DND-41 (cell line): ENCODE measurements around the gene TNNT2.

ENCODE experiments used
- ATAC-seq: fragments of 200-7000 bp; cut with Tn5 transposase; 3 replicates; pipeline ENCODE4 v1.9.1; 2021; ENCODE audit warnings: low read depth; ENCODE audit not compliant: insufficient read depth
- DNase-seq: peaks from one replicate; pipeline ENCODE4 v3.0.0-alpha.2; 2020
- H2AFZ ChIP-seq: 2 replicates; pipeline ENCODE4 v1.6.0; 2012; ENCODE audit warnings: low read depth, low read length
- H3K27ac ChIP-seq: 2 replicates; pipeline ENCODE4 v1.5.1; 2012; ENCODE audit warnings: low read length, inconsistent platforms
- H3K27me3 ChIP-seq: fragments of 200-600 bp; sonication (generic); 2 replicates; pipeline ENCODE4 v1.6.0; 2012; ENCODE audit warnings: low read length, mild to moderate bottlenecking, inconsistent platforms; ENCODE audit not compliant: insufficient read depth, poor library complexity
- H3K36me3 ChIP-seq: 2 replicates; pipeline ENCODE4 v1.5.1; 2012; ENCODE audit warnings: low read length, inconsistent platforms; ENCODE audit not compliant: insufficient read depth
- H3K4me1 ChIP-seq: 2 replicates; pipeline ENCODE4 v1.5.1; 2012; ENCODE audit warnings: mild to moderate bottlenecking, low read length; ENCODE audit not compliant: insufficient read depth
- H3K4me2 ChIP-seq: 2 replicates; pipeline ENCODE4 v1.6.0; 2012; ENCODE audit warnings: mild to moderate bottlenecking, moderate library complexity, low read length, inconsistent platforms; ENCODE audit not compliant: insufficient read depth
- H3K4me3 ChIP-seq, 2 experiments: fragments of 200-600 bp in 1 of 2; shearing (Covaris generic) in 1 of 2; 2 replicates each; pipeline ENCODE4 v1.5.1; 2012 to 2016; ENCODE audit warnings: inconsistent platforms in 2 of 2, low read length in 2 of 2, mild to moderate bottlenecking in 2 of 2, low read depth in 1 of 2, moderate library complexity in 1 of 2
- H3K79me2 ChIP-seq: 2 replicates; pipeline ENCODE4 v1.6.0; 2012; ENCODE audit warnings: low read length, inconsistent platforms; ENCODE audit not compliant: insufficient read depth
- H3K9ac ChIP-seq: 2 replicates; pipeline ENCODE4 v1.6.0; 2012; ENCODE audit warnings: low read depth, mild to moderate bottlenecking, inconsistent platforms, low read length, moderate library complexity
- H3K9me3 ChIP-seq: 2 replicates; pipeline ENCODE4 v1.5.1; 2012; ENCODE audit warnings: low read length, moderate library complexity, mild to moderate bottlenecking, inconsistent platforms; ENCODE audit not compliant: insufficient read depth, severe bottlenecking
- H4K20me1 ChIP-seq: 2 replicates; pipeline ENCODE4 v1.6.0; 2012; ENCODE audit warnings: low read length; ENCODE audit not compliant: insufficient read depth
- EZH2 ChIP-seq: IDR thresholded peaks from 3 replicates; pipeline ENCODE4 v1.6.1; 2012; ENCODE audit warnings: borderline replicate concordance, low read depth, mild to moderate bottlenecking, moderate library complexity, low read length, inconsistent platforms; ENCODE audit not compliant: severe bottlenecking
- TF ChIP-seq, protein P1 (sequence below): IDR thresholded peaks from 2 replicates; pipeline ENCODE4 v1.5.1; 2012; ENCODE audit warnings: borderline replicate concordance, low read length, moderate library complexity, mild to moderate bottlenecking; ENCODE audit not compliant: poor library complexity, severe bottlenecking; ENCODE audit errors: extremely low read depth

TNNT2 gene

GRCh38 chr1:201370500-201370899 lies 7.0 kb downstream of the TNNT2 start:
- DNase-seq (no peak), ATAC-seq (no peak)
- no peaks in the 10 kb centered on the region for H3K4me1 ChIP-seq
- H3K36me3 ChIP-seq, result no peaks in the 10 kb centered on the region
- H3K79me2 ChIP-seq, result no peaks in the 10 kb centered on the region
- peaks cover 11% of the 10 kb centered on the region for H4K20me1 ChIP-seq
- H3K27me3 ChIP-seq, result peaks cover 30% of the 10 kb centered on the region
- H2AFZ ChIP-seq, result no peak overlapping the region
- H3K4me3 ChIP-seq, result no peak overlapping the region
- H3K4me2 ChIP-seq, result no peak overlapping the region
- H3K9me3 ChIP-seq, result no peaks in the 10 kb centered on the region
- H3K9ac ChIP-seq, result no peak overlapping the region
- TF ChIP-seq, protein P1, sequence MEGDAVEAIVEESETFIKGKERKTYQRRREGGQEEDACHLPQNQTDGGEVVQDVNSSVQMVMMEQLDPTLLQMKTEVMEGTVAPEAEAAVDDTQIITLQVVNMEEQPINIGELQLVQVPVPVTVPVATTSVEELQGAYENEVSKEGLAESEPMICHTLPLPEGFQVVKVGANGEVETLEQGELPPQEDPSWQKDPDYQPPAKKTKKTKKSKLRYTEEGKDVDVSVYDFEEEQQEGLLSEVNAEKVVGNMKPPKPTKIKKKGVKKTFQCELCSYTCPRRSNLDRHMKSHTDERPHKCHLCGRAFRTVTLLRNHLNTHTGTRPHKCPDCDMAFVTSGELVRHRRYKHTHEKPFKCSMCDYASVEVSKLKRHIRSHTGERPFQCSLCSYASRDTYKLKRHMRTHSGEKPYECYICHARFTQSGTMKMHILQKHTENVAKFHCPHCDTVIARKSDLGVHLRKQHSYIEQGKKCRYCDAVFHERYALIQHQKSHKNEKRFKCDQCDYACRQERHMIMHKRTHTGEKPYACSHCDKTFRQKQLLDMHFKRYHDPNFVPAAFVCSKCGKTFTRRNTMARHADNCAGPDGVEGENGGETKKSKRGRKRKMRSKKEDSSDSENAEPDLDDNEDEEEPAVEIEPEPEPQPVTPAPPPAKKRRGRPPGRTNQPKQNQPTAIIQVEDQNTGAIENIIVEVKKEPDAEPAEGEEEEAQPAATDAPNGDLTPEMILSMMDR, result no peak
- TF ChIP-seq EZH2, result no peak
- H3K27ac ChIP-seq, result no peak overlapping the region

DNA sequence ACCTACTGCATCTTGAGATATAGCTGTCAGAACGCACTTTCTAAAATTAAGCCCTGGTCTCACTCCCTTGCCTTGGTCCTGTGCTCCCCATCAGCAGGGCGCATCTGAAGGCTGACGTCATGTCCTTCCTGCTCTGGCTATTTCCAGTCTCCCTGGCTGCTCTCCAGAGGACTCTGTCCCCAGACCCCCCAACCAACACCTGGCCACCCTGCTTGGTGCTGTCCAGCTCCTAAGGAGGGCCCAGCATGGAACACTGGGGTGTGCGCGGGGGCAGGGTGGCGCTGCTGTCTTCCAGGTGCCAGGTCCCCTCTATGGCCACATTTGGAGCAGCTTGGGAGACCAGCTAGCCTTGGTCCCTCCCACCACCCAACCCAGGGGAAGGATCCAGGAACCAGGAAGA lies 8.3 kb downstream of the TNNT2 start:
- H3K36me3 ChIP-seq, result no peaks in the 10 kb centered on the region
- TF ChIP-seq EZH2, result no peak
- no peaks in the 10 kb centered on the region for H3K79me2 ChIP-seq

DNA sequence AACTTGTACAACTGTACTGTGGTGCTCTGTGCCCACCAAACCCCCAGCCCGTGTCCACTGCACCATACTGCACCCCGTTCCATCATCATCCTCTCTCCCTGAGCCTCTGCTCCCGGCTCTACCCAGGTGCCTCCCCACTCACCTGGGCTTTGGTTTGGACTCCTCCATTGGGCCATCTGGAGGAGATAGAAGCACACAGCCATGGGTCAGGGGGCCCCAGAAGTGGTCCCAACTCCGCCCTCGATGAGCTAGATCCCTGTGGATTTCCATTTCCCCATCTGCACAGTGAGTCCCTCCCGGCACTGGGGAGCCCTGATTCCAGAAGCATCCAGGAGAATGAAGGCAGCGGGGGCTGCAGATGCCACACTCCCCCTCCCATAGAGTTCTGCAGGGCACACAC lies 10.8 kb downstream of the TNNT2 start:
- no peak for DNase-seq
- Histone ChIP-seq H3K4me3 (no peak overlapping the region), H3K36me3 (no peaks in the 10 kb centered on the region), H3K27me3 (peaks cover 10% of the 10 kb centered on the region), H3K27ac (no peak overlapping the region), H3K4me2 (no peak overlapping the region), H3K9ac (no peak overlapping the region), H4K20me1 (peaks cover 6% of the 10 kb centered on the region), H3K79me2 (no peaks in the 10 kb centered on the region), H2AFZ (no peak overlapping the region), H3K9me3 (no peaks in the 10 kb centered on the region), H3K4me1 (no peaks in the 10 kb centered on the region)
- ATAC-seq, result no peak
- TF ChIP-seq, protein P1, result no peak
- no peak for TF ChIP-seq EZH2

More for the DNA sequence above, 8.3 kb downstream of the TNNT2 start:
- H3K4me2 ChIP-seq, result no peak overlapping the region
- no peak overlapping the region for H2AFZ ChIP-seq
- no peak overlapping the region for H3K27ac ChIP-seq
- H4K20me1 ChIP-seq, result peaks cover 6% of the 10 kb centered on the region
- H3K9me3 ChIP-seq, result no peaks in the 10 kb centered on the region
- no peak overlapping the region for H3K4me3 ChIP-seq
- no peak overlapping the region for H3K9ac ChIP-seq
- no peak for ATAC-seq
- H3K4me1 ChIP-seq, result no peaks in the 10 kb centered on the region
- no peak for DNase-seq
- H3K27me3 ChIP-seq, result peaks cover 18% of the 10 kb centered on the region

GRCh38 chr1:201365251-201365650 lies 12.2 kb downstream of the TNNT2 start:
- no peaks in the 10 kb centered on the region for H3K4me1 ChIP-seq
- H4K20me1 ChIP-seq, result peaks cover 6% of the 10 kb centered on the region
- no peak for TF ChIP-seq EZH2
- TF ChIP-seq, protein P1, result no peak
- no peak overlapping the region for H3K4me3 ChIP-seq
- H2AFZ ChIP-seq, result no peak overlapping the region
- no peaks in the 10 kb centered on the region for H3K36me3 ChIP-seq
- H3K27ac ChIP-seq, result no peak overlapping the region
- ATAC-seq (no peak), DNase-seq (no peak)
- H3K27me3 ChIP-seq, result peaks cover 2% of the 10 kb centered on the region
- no peaks in the 10 kb centered on the region for H3K9me3 ChIP-seq
- H3K4me2 ChIP-seq, result no peak overlapping the region
- H3K9ac ChIP-seq, result no peak overlapping the region
- no peaks in the 10 kb centered on the region for H3K79me2 ChIP-seq
